NOMO-1 treated with dmso at 0.1 percent for 144 hours (cell line): ENCODE results near the gene PI16.

Source experiments
- DNase-seq: peaks from one replicate; lab custom pipeline; 2025; ENCODE audit not compliant: unreplicated experiment; lab: John Stamatoyannopoulos, UW

The PI16 gene

GRCh38 chr6:36954262-36954931 is at the start of gene PI16:
Gene PI16, plus strand, starts transcription at chr6:36954738. Its CDS starts 23 bp downstream, at chr6:36954761.
- DNase-seq: no peak

- DNase-seq: no peak
Measured at GRCh38 chr6:36904851-36905393, 49.6 kb upstream of the PI16 start.

- no peak for DNase-seq
Measured at GRCh38 chr6:36906539-36907325, 47.8 kb upstream of the PI16 start.

GRCh38 chr6:36907781-36908180 is 46.8 kb upstream of the PI16 start:
- DNase-seq: no peak

- no peak for DNase-seq
Measured at GRCh38 chr6:36908747-36909146, 45.8 kb upstream of the PI16 start.

- no peak for DNase-seq
Measured at GRCh38 chr6:36912030-36912454, 42.5 kb upstream of the PI16 start.

- DNase-seq: no peak
Measured at GRCh38 chr6:36912586-36912985, 42.0 kb upstream of the PI16 start.

GRCh38 chr6:36913082-36913481 is 41.5 kb upstream of the PI16 start:
- DNase-seq: no peak

- DNase-seq: no peak
Measured at GRCh38 chr6:36914227-36914794, 40.2 kb upstream of the PI16 start.

GRCh38 chr6:36915599-36915998 is 38.9 kb upstream of the PI16 start:
- no peak for DNase-seq

GRCh38 chr6:36916126-36916525 is 38.4 kb upstream of the PI16 start:
- DNase-seq: no peak

- no peak for DNase-seq
Measured at GRCh38 chr6:36917541-36918193, 36.9 kb upstream of the PI16 start.

GRCh38 chr6:36920049-36920448 is 34.5 kb upstream of the PI16 start:
- DNase-seq: no peak

GRCh38 chr6:36920546-36920945 is 34.0 kb upstream of the PI16 start:
- no peak for DNase-seq

- DNase-seq: no peak
Measured at GRCh38 chr6:36924131-36924530, 30.4 kb upstream of the PI16 start.

- DNase-seq: no peak
Measured at GRCh38 chr6:36924778-36925374, 29.7 kb upstream of the PI16 start.

GRCh38 chr6:36925809-36926208 is 28.7 kb upstream of the PI16 start:
- no peak for DNase-seq

GRCh38 chr6:36926708-36927513 is 27.6 kb upstream of the PI16 start:
- DNase-seq: no peak

GRCh38 chr6:36927691-36928546 is 26.6 kb upstream of the PI16 start:
- DNase-seq: no peak
